Stimulated activated CD4-positive, alpha-beta T cell treated with anti-CD3 and anti-CD28 coated beads, Interleukin-15, amount 100 ng/mL, for 48 hours (primary cell): ENCODE measurements around the gene KHDC3L.
A peak's percentile ranks its signal among the peaks of the same experiment; 100 is the strongest.
"Not testable (repeated sequence)": the region's sequence is repeated elsewhere in the genome, so short reads cannot be mapped to it uniquely, and the experiment has no call there.

ENCODE experiments used
- DNase-seq, 2 donors: peaks; one replicate each; pipeline ENCODE4 v3.0.0-alpha.2; 2020; ENCODE audit warnings: low read depth in 2 of 2

Gene KHDC3L

DNA sequence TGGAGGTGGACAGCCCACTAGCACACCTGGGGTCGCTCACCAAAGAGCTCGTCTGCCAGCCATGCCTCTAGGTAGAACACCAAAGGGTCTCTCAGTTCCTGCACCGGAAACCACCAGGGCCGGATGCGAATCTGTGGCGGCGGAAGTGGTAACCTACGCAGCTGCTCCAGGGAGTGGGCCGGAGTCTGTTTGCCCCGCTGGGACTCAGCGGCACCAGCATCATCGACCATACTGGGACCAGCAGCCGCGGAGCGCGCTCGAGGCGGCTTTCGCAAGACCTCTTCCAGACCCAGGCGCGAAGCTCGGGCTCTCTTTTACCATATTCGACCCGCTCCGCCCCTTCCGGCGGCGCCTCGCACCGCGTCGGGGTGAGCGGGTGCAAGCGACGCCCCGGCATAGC is 7.1 kb downstream of the KHDC3L start, which contains the start of gene OOEP:
TSS of gene OOEP (minus strand) at position 335 of the 400 bp plus-strand sequence. CDS start at position 230, 105 bp downstream.
- DNase-seq: no peak

DNA sequence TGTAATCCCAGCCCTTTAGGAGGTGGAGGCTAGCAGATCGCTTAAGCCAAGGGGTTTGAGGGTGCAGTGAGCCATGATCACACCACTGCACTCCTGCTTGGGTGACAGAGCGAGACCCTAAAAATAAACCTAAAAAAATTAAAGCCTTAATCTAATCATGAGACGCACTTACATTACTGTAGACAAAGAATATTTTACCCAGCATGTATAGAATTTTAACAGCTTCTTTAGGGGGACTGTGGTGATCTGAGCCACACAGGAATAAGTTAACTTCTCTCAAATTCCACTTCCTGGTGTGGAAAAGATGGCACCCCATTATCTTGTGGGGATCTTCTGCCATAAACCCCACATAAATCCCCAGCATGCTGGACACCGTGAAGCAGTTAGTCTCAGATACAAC is 9.5 kb downstream of the KHDC3L start:
- DNase-seq: no peak

DNA sequence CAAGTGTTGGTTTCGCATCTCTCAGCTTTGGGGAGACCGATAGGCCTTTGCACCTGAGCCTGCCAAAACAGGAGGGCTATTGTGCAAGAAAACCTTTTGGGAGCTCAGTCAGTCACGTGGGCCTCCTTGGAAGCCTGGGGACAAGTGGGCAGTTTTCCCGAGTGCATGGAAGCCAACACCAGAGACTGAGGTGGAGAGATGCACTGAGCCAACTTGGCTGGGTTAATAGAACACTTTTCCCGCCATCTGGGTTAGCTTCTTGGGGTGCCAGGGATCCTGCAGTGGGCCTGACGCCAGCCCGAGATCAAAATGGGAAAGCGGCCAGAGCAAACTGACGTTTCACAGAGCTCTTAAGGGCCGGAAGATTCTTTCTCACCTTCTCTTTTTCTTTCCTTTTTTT is 10.1 kb downstream of the KHDC3L start:
- no peak for DNase-seq

DNA sequence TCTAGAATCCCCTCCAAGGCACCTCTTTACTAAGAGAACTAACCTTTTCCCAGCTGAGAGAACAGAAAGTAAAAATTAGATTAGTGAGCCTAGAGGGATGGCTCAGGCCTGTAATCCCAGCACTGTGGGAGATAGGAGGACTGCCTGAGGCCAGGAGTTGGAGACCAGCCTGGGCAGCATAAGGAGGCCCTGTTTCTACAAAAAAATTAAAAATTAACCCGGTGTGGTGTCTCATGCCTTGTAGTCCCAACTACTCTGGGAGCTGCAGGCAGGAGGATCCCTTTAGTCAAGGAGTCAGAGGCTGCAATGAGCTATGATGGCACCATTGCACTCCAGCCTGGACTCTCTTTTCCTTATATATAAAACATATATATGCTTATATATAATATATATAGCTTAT is 12.8 kb downstream of the KHDC3L start:
- no peak for DNase-seq

DNA sequence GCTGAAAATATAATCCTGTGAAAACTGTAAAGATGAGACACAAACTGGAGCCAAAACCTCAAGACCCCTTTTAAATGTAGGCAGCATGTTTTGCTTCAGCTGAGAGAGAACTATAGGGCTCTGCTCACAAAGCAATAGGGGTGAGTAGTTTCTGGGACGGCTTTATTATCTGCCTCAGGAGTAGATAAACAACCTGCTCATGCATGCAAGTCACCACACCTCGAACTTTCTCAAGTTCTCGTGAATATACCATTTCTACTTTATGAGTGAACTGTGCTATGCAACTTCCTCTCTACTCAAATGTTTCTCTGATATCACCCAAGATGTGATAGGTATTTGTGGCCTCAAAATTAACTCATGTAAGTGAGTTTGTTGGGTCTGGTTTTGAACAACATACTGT is 14.8 kb downstream of the KHDC3L start:
- DNase-seq: no peak

DNA sequence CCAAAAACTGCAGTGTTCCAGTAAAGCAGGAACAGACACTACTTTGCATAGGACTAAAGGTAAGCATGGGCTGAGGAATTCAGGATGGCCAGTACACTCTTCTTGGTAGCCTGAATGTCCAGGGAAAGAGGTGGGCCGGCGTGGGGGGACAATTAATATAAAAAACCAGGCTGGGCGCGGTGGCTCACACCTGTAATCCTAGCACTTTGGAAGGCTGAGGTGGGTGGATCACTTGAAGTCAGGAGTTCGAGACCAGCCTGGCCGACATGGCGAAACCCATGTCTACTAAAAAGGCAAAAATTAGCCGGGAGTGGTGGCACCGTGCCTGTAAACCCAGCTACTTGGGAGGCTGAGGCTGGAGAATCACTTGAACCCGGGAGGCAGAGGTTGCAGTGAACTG is 19.1 kb downstream of the KHDC3L start:
- not testable (repeated sequence) for DNase-seq

DNA sequence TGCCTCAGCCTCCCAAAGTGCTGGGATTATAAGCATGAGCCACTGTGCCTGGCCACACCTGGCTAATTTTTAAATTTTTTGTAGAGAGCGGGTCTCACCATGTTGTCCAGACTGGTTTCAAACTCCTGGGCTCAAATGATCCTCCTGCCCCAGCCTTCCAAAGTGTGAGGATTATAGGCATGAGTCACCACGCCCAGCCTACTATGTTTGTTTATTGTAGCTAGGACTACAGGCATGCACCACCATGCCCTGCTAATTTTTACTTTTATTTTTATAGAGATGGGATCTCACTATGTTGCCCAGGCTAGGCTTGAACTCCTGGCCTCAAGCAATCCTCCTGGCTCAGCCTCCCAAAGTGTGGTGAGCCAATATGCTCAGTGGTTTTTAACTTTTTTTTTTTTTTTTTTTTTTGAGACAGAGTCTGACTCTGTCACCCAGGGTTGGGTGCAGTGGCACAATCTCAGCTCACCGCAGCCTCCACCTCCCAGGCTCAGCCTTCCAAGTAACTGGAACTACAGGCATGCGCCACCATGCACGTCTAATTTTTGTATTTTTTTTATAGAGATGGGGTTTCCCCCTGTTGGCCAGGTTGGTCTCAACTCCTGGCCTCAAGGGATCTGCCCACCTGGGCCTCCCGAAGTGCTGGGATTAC is 20.1 kb downstream of the KHDC3L start:
- DNase-seq: no peak

DNA sequence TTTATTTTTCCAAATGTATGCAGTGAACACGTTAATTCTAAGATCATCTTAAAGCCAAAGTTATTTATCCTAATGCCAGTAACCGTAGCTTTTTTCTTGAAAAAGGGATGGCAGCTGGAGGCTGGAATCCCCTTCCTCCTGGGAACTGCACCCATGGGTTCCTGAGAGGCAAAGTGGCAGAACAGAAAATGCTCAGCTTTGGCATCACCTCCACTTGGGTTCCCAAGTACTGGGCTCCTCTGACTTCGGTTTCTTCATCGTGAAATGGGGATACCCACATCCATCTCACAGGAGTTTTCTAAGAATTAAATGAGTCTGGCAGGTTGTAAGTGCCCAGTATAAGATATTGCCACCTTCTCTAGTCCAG is 26.0 kb downstream of the KHDC3L start:
- no peak for DNase-seq

DNA sequence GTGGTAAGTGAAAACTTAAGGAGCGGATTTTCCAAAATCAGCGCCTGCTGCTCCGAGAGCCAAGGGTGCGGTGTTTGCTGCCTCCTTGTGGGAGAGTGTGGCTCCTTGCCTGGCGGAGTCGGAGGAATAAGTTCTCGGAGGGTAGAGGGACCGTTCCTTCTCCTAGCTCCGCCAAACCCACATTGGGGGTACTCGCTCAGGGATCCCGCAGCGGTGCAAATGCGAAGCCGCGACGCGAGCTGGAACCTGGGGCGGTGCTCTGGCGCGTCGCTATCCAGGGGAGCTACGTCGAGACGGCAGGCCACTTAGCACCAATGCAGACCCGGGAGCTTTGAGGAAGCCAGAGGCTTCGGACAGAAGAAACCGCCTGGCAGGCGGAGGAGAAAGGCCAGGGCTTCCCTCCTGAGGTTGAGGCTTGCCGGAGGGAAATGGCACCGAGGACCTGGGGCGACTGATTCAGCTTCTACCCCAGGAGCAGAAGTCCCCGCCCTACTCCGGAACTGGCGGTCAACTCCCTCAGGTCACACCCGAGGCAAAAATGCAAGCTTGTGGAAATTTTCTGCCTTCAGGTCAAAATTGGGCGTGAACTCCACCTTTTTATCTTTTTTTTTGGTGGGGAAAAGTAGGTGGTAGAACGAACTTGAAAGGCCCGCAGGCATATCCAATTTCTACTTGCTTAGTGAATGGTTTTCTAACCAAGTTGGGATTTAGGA is 26.5 kb downstream of the KHDC3L start:
- DNase-seq: peak; percentile 22 to 24

DNA sequence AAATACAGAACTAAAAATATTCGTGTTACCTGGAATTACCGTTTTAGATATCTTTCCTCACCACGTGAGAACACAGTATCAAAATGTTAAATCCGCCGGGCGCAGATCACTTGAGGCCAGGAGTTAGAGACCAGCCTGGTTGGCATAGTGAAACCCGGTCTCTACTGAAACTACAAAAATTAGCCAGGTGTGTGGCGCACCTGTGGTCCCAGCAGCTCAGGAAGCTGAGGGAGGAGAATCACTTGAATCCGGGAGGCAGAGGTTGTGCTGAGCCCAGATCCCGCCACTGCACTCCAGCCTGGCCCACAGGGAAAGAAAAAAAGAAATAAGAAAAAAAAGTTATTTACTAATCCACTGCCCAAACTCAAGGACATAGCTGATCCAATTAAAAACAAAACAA is 27.4 kb downstream of the KHDC3L start:
- DNase-seq: no peak

DNA sequence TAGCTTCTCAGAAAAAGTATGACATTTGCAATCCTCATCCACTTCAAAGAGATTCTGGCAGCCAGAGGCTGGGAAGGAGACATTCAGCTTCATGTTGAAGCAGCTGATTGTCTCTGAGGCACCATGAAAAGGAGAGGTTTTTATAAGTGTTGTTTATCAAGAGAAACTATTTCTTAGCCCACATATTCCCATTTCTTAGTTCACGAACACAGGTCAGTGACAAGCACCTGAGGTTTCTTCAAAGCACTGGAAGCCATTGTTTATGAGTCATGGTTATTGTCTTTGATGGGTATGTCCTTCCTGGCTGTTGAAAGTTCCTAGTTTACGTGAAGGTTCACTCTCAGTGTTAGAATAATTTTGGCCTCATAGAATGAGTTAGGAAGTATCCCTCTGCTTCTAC is 29.2 kb downstream of the KHDC3L start:
- DNase-seq: no peak

DNA sequence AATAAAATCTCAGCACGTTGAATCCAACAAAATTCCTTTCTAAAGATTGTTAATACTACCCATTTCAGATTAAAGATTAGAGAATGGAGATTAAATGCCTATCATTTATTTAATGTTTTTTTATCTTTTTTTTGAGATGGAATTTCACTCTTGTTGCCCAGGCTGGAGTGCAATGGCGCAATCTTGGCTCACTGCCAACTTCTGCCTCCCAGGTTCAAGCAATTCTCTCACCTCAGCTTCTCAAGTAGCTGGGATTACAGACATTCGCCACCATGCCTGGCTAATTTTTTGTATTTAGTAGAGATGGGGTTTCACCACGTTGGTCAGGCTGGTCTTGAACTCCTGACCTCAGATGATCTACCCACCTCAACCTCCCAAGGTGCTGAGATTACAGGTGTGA is 29.7 kb downstream of the KHDC3L start:
- DNase-seq: not testable (repeated sequence)

DNA sequence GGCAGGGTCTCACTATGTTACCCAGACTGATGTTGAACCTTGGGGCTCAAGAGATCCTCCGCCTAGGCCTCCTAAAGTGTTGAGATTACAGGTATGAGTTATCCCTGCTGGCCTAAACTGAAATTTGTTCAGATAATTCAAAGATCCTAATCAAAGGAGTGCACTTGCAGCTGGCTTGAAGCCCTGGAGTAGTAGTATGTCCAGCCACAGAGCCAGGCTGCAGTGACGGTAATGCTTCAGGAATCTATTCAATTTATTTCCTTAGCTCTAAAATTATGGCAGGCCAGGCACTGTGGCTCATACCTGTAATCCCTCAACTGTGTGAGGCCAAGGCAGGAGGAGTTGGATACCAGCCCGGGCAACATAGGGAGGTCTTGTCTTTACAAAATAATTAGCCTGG is 30.8 kb downstream of the KHDC3L start:
- no peak for DNase-seq

DNA sequence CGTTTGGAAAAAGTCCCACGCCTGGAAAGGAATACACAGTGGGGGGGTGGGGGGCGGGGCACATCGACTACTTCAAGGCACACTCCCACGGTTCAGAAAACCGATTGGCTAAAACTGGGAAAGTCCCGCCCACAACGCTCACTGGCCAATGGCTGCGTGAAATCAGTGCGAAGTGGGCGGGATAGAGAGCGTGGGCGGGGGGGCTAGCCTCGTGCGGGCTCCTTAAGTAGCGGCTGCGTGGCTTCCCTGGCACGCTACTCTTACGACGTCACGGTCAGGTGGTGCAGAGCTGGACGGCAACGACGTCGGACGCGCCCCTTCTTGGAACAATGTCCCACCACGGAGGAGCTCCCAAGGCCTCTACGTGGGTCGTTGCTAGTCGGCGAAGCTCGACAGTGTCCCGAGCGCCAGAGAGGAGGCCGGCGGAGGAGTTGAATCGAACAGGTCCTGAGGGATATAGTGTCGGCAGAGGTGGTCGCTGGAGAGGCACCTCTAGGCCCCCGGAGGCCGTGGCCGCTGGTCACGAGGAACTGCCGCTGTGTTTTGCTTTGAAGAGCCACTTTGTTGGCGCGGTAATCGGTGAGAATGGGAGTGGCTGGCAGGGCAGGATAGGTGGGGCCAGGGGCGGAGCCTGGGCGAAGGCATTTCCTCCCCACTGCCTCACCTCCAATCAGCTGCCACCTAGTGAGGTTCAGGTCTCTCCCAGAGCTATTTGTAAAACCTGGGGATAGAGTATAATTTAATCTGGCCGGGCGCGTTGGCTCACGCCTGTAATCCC is 32.3 kb downstream of the KHDC3L start, which contains the start of gene DDX43:
TSS of gene DDX43 (plus strand) at position 252 of the 778 bp plus-strand sequence. CDS start at position 330, 78 bp downstream.
- DNase-seq: peak in 1 of 2 donors; percentile 18

DNA sequence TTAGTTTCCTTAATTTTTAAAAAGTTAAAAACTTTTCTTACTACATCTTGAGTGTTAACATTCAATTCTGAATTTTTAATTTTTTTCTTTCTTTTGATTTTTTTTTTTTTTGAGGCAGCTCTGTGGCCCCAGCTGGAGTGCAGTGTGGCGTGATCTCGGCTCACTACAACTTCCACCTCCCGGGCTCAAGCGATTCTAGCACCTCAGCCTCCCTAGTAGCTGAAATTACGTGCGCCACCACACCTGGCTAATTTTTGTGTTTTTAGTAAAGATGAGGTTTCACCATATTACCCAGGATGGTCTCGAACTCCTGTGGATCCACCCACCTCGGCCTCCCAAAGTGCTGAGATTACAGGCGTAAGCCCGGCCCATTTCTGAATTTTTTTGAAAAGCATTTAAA is 33.4 kb downstream of the KHDC3L start:
- no peak for DNase-seq

DNA sequence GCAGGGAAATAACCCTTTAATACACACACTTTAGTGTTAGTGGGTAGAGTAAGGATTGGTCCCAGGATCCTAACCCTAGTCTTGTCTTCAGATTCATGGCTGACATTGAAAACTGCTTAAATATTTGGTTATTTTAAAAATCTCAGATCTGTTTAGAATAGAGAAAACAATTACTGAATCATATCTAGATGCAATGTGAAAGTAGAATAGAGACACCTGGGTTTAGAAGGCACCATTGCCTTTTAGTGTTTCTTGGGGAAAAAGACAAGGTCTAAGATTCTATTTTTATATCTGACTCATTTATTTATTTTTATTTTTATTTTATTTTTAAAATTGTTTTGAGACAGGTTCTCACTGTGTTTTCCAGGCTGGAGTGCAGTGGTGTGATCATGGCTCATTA is 38.2 kb downstream of the KHDC3L start:
- no peak for DNase-seq

DNA sequence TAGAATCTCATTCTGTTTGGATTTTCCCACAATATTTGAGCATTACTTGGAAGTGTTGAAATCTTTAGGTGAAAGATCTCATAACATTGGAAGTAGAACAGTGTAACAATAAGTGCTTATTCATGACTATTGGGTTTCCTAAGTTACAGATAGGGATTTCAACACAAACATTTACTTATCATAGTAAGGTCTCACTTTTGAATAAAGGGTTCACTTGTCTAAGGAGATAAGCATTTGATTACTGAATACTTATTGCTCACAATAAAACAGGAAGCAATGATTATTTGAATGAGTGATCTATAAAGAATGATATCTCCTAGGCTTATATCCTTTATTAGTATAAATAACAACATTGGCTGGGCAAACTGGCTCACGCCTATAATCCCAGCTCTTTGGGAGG is 46.9 kb downstream of the KHDC3L start:
- DNase-seq: no peak

DNA sequence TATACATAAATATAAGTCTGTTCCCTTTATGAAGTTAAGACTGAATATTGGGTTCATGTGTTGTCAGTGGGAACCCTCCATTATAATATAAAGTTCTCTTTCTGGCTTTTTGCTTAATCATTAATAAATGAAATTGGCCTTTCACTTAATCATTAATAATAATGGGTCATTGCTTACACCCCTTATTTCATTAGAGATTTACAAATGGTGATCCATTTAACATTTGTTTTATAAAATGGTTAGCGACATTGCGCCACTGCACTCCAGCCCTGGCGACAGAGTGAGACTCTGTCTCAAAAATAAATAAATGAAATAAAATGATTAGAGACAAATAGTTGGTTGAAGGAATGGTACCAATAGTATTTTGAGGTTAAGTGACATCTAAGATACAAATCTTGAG is 50.6 kb downstream of the KHDC3L start:
- no peak for DNase-seq
